NCI-H510A (cell line): Measurements from ENCODE around the gene TP73.

Experiments used
- DNase-seq: peaks from one replicate; lab custom pipeline; 2025; lab: John Stamatoyannopoulos, UW

The TP73 gene

DNA sequence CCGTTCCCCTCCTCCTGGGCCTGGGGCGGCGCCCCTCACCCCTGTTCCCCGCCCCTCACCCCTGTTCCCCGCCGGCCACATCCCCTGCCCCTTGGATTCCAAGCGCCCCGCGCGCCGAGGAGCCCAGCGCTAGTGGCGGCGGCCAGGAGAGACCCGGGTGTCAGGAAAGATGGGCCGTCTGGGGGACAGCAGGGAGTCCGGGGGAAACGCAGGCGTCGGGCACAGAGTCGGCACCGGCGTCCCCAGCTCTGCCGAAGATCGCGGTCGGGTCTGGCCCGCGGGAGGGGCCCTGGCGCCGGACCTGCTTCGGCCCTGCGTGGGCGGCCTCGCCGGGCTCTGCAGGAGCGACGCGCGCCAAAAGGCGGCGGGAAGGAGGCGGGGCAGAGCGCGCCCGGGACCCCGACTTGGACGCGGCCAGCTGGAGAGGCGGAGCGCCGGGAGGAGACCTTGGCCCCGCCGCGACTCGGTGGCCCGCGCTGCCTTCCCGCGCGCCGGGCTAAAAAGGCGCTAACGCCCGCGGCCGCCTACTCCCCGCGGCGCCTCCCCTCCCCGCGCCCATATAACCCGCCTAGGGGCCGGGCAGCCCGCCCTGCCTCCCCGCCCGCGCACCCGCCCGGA lies at the start of gene TP73:
Gene TP73 (plus strand): TSS at position 587 of the 618 bp plus-strand sequence. CDS start 29,850 bp downstream, outside the sequence.
- DNase-seq, result no peak

DNA sequence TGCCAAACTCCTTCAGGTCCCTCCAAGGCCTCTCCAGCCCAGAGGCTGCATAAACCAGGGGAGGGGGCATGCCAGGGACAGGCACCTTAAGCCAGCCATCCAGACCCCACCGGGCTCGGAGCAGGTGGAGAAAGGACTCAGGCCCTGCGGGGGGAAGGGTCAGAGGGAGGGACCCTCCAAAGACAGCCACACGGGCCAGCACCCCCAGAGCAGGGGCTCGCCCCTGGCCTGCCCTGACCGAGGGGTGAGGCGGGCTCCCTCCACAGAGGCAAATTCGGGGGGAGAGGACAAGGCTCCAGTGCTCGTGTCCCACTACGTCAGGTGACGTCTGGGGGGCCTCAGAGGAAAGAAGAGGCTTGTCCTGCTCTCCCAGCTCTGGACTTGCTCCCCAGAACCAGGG lies 49.2 kb upstream of the TP73 start:
- DNase-seq, result no peak

DNA sequence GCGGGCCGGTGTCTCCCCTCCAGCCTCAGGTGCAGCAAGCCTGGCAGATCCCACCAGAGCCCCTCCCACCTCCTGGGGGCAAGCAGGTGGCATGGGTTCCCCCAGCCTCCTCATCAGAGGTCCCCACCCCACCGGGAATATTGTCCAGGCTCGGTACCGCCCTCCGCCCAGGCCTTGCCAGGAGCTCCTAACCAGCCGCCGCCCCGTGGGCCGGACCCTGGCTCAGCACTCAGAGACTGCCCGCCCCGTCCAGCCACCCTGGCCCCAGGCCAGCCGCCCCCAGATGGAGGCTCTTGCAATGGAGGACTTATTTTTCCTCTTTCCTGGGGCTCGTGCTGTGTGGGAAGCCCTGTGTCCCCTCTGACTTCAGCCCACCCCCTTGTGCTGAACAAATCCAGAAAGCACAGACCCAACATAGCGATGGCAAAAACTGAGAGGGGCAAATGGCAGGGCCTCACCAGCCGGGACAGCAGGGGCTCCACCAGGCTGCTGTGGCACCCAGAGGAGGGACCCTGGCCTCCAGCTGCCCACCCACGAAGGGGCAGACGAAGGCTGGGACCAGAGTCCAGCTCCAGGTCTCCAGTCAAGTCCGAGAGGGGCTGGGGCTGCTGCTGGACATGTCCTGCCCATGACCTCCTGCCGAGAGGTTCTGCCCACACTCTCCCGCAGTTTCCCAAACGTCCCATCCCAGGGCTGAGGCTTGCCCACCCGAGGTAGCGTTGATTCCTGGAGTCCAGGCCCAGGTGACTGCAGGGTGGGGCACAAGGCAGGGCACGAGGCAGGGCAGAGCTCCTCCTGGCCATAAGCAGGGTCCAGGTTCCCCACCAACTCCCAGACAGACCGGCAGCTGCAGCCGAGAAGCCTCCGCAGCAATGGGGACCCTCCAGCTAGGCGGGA lies 48.5 kb upstream of the TP73 start:
- no peak for DNase-seq

DNA sequence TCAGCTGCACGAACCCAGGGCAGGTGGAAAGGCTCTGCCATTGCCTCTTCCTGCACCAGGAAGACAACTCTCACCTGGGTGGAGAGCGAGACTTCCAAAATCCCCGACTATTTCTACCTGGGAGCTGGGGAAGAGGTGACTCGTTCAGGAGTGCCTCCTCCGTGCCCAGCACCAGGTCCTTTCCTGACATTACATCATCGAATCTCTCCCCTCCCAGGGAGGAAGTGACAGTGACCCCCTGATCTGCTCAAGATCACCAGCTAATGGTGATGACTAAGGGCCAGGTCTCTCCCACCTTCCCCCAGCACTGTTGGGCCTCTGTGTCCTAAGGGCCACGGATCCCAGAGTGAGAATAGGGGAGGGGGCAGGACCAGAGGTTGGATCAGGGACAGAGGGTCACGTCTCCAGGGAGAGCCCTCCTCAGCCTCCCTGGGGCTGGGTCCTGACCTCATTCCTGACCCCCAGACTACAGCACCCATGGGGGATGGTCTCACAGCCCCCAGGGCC lies 47.8 kb upstream of the TP73 start:
- no peak for DNase-seq

DNA sequence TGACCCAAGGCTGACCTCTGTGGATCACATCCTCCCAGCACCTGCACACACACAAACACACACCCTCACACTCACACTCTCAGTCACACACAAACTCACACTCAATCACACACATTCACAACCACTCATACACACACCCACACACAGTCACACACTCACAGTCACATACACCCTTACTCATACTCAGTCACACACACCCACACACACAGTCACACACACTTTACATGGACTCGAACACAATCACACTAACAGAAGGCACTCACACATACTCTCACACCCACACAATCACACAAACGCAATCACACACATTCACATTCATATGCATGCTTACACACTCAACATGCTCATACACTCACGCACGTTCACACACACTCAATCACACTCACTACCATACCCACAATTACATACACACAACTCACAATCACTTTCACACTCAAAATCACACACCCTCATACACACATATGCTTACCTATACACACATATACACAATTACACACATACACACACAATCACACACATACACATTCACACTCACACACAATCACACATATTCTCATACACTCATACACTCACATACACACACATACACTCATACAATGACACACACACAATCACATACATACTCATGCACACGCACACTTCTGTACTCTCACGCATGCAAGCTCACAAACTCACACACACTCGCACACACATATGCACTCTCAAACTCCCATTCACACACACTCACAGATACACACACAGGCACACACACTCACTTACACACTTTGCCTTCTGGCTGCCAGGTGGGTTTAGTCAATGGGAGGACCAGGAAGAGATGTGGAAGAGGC lies 47.1 kb upstream of the TP73 start:
- no peak for DNase-seq

DNA sequence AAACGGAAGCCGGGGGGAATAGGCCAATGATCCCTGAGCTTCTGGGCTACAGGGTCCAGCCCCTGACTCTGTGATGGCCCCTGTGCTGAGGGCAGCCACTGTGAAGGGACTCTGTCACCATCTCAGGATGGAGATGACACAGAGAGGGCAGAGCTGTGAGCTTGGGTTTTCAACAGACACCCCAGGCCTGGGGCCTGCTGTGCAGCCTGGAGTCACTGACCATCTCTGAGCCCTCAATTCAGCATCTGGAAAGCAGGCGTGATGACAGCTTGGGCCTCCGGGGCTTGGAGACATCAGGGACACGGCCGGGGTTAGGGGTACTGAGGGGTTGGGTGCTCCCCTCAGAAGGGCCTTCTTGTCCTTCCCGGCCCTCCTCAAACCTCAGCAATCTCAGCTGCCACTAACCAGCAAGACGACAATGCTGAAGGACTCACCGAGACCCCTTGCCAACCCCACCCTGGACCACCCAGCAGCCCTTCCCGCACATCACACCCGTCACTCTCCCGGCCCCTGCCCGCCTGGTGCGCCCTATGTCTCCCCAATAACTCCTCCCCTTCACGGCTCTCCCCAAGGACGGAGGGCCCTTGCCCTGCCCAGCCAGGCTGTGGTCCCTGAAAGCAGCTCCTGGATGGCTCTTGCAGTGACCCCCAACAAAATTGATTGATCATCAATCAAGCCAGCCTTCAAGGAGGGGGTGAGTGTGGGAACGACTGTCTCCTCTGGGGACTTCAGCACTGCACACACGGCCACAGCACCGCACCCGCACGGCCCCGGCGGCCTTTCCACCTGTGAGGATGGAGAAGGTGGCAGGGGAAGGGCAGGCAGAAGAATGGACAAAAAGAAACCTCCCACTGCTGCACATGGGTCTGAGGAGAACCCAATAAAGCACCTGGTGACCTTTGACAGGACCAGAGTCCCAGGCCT lies 45.3 kb upstream of the TP73 start:
- no peak for DNase-seq

DNA sequence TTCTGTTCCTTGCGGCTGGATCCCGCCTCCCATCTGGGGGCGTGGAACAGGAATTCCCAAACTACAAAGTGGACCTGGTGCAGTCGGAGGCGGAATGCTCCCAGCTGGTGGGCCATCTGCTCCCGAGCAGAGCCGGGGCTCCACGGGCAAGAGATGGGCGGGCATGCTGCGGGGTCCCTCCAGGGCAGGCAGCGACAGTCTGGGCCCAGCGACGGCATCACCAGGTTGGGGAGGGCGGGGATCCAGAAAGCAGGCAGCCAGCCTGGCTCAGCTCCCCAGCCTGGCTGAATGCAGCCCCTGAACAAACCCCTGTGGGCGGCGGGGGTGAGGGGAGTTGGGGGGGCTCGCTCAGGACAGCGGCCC lies 44.6 kb upstream of the TP73 start:
- DNase-seq, result no peak

DNA sequence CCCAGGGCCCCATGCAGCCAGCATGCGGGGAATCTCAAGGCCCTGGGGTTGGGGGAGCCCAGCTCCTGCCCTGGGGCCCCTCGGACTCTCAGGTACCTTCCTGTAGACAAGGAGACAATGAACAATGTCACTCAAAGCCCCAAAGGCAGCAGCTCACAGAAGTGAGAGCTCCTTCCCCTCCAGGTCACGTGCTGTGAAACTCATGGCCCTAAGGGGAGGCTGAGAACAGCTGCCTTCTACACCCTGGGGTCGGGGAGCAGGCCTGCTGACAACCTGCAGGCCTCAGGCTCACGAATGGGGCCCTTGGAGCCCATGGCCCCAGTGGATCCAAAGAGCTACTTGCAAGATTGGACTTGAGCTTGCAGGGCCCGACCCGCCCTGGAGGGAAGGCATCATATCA lies 44.2 kb upstream of the TP73 start:
- no peak for DNase-seq

DNA sequence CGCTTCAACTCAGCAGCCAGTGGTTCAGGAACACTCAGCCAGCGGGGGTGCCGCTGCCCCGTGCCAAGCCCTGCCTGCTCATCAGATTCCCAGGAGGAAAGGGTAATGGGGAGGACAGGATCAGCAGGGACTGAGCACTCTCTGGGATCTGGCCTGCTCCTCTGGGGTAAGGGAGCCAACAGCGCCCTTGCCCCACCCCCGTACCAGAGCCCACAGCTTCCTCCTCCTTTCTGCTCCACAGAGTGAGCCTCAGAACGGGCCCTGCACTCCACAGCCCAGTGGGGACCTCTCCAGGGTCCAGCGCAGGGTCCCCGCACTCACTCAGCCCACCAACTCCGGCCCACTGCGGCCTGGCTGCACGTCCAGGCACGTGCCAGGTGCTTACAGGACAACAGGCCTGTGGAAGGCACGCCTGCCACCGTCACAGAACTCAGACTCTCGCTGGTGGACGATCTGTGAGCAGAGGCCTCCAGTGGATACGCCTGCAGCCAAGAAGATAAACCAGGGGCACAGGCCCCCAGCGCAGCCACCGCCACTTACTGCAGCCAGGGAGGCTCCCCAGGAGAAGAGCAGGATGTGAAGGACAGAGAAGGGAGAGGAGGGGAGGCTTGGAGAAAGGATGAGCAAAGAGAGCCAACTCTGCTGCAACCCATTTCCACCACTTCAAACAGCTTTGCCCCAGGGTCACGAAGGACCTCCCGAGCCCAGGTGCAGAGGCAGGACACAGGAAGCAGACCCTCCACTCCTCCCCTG lies 43.1 kb upstream of the TP73 start:
- DNase-seq, result no peak

DNA sequence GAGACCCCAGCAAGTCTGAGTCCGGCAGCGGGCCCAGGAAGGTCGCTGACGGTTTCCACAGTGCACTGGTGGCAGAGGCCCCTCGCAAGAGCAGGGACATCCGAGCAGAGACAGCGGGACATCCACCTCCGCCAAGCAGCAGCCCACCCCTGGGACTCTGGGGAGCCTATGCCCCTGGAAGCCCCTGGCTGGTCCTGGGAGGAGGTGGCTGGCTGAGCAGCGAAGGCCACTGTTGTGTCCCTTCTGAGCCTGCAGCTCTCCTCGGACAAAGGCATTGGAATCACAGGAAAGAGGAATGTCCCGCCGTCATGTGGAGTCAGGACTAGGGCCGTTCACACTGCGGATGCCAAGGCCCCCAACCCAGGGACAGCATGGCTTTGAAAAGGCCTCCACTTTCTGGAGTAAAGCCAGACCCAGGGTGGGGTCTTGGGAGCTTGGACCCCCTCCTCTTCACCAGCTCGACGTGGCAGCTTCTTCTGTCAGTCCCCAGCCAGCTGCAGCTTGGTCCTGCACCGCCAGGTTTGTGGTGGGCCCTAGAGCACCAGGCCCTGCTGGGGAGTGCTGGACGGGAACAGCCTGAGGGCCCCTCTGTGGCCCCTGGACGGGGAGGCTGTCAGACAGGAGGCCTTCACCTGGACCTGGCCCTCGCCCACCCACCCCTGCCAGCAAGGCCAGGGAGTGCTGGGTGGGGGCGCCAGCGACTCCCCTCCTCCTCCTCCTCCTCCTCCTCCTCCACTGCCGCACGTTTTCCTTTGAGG lies 42.4 kb upstream of the TP73 start:
- DNase-seq, result no peak

DNA sequence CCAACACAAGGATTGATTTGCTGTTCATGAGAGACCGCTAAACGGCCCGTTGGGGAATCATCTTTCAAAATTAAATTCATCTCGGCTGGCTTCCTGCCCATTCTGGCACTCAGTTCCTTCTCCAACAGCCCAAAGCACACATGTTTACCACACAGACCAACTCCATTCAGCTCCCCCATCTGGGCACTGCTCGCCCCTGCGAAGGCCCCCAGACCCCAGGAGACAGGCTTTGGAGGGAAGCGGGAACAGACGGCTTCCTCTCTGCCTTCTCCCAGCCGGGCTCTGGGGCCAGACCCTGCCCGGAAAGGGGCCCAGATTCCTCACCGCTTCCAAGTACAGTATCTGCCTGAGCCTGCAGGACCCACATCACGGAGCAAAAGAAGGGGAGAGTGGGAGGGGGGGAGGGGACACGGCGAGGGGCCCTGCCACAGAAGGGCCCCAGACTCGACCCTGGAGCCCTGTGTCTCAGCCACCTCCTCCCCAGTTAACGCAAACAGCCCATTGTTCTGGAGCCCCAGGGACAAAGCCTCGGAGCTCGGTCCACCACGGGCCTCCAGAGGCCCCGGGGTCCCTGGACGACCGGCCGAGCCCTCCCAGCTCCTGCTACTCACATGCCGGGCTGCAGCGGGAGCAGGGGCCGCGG lies 41.7 kb upstream of the TP73 start:
- no peak for DNase-seq

DNA sequence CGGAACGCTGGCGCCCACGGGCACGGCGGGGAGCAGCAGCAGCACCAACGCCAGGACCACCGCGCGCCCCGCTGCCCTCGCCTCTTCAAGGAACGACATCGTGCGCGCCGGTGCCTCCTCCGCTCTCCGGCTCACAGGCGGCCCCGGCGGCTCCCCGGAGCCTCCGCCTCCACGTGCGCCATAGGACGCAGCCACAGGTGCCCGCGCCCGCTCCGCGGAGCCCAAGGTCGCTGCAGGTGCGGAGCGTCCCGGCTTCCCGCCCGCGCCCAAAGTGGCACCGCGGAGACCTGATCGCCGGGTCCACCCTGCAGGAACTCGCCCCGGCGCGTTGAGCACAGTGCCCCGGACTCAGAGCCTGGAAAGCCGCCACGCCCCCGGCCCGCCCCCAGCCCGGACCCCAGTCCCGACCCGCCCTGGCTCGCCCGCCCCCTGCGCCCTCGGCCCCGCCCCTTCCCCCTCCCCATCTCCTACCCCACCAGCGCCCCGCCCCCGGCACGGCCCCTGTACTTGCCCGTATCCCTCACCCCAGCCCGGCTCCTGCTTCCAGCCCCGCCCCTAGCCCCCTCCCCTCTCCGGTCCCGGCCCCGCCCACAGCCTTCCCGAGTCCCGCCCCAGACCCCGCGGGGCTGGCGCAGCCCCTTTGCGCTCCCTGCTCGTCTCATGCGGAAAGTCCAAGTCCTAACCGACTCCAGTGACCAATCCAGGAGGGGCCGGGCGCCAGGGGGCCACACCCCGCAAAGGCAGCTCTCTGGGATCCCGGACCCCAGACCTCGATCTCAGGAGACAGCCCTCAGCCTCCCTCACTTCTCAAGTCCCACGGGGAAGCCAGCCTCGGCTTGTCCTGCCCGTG lies 40.9 kb upstream of the TP73 start, which contains the start of gene MEGF6:
Gene MEGF6 (minus strand): TSS at position 339 of the 850 bp plus-strand sequence. CDS start 240 bp downstream, at position 99.
- DNase-seq, result peak; percentile 26

DNA sequence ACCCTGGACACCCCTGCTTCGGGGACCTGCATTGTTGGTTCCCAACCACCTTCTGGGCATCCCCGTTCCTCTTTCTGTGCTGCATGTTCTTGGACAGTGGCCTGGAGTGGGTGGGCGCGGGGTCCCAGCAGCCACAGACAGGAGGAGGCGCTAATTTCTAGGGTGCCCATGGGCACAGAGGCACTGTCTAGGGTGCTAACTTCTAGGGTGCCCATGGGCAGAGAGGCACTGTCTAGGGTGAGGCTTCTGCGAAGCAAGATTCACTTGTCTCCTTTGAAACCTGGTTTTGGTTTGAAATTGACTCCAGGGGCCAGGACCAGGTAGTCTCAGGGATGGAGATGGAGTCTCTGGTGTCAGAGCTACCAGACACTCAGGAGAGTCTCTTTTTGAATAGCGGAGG lies 40.2 kb upstream of the TP73 start:
- no peak for DNase-seq

DNA sequence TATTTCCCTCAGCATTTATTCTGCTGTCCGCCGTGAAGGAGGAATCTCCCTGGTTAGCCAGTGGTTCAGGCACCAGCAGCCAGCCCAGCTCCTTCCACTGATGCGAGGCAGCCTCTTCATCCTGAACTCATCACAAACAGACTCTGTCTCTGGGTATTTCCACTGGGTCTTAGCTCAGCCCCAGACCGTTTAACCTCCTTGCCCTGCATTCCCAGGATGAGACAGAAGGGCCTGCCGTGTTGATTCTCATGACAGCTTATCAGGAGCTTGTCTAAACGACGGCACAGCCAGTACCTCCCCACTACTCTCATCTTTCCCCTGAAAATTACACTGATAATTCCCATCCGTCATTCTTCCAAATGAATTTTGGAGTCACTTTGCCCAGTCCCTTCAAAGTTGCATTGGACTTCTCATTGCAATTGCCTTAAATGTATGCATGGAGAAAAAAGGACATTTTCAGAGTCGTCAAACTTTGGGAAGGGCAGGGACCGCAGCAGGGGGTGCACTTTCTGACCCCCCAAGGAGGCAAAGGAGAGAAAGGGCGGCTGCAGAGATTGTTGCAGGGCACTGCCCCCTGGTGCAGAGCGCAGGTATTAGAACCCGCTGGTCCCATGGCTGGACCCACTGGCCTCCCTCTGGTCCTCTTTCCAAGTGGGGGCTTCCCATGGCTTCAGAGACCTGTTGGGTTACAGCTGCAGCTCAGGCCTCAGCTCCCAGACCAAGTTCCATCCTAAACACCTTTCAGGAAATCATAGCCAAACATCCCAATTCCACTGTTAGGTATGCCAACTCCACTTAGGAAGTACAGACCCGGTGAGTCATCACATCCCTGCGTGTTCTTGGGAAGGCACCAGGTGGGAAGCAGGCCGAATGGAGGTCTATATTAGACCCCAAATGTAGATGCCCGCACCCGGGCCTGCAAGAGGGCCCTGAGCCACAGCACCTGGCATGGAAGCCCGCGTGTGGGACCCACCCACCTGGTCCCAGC lies 37.3 kb upstream of the TP73 start:
- DNase-seq, result no peak

DNA sequence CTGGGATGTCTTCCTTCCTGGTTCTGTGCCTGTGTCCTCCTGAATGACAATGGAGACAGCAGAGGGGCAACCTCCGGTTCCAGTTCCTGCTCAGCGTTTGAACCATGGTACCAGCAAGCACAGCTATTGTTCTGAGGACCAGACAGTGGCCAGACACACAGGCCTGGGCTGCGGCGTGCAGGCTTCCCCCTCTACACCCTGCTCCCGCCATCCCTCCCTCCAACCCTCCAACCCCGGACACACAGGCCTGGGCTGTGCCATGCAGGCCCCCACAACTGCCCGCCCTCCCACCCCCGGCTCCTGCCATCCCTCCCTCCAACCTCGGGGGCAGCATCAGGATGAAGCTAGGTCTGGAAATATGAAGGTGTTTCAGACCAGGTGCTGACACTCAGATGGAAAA lies 35.5 kb upstream of the TP73 start:
- DNase-seq, result no peak

DNA sequence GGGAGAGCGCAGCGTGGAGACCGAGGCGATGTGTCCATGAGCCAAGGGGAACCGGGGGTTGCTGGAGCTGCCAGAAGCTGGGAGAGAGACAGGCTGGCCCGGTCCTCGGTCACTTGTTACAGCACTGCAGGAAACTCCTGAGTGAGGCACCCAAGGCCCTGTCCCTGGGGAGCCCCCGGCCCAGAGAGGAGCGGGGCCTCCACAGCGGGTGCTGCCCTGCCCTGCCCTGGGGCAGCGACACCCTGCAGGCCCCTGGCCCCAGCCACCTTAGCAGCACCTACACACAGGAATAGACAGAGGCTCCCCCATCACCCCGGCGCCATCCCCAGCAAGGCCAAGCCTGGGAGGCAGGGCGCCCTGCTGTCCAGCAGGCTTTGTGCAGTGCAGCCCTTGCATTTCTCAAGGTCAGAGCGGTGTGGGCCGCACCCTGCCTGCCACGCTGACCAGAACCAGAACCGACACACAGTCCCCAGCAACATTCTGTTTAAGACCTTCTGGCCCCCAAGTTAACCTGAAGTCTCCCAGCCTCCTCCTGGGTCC lies 34.4 kb upstream of the TP73 start:
- no peak for DNase-seq

DNA sequence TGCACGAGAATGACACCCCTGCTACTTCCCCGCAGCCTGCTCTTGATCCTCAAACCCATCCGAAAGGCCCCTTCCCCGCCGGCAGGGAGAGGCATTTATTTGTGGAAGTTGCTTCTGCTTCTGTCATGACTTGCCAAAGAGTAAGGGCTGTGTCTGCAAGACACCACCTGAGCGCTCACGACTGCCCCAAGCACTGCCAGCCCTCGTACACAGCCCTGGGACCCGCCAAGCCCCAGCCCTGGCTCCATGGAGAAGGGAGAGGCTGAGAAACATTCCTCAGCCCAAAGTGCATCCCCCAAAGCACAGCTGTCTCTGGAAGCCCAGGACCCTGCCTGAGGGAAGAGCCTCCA lies 33.8 kb upstream of the TP73 start:
- no peak for DNase-seq
